Peyer's patch (tissue), 4 donors: ENCODE data around the gene EPOP. TPM values are rescaled to one million over a fixed set of nuclear protein-coding genes. Genes with fewer than 3 reads are reported as not detected.

ENCODE experiments used
- DNase-seq, 3 donors: peaks; one replicate each; pipeline ENCODE4 v3.0.0-alpha.2; 2017 to 2019
- H3K27ac ChIP-seq, 4 donors: fragments of 200-600 bp; sonication (generic); one replicate each; pipeline ENCODE4 v1.5.1; 2016 to 2019
- H3K27me3 ChIP-seq, 2 donors: fragments of 200-600 bp; sonication (generic); one replicate each; pipeline ENCODE4 v1.5.1; 2019
- H3K36me3 ChIP-seq, 3 donors: fragments of 200-600 bp; sonication (generic); one replicate each; pipeline ENCODE4 v1.5.1; 2016 to 2019
- H3K4me1 ChIP-seq, 4 donors: fragments of 200-600 bp; sonication (generic); one replicate each; pipeline ENCODE4 v1.5.1; 2016 to 2019
- H3K4me3 ChIP-seq, 4 donors: fragments of 200-600 bp; sonication (generic); 1 replicate in 3 of 4; 2 replicates in 1 of 4; pipeline ENCODE4 v1.5.1; 2016 to 2019; ENCODE audit warnings: mild to moderate bottlenecking in 1 of 4
- H3K9me3 ChIP-seq, 4 donors: fragments of 200-600 bp; sonication (generic); one replicate each; pipeline ENCODE4 v1.5.1; 2016 to 2019; ENCODE audit warnings: mild to moderate bottlenecking in 1 of 4
- CTCF ChIP-seq, 6 experiments: fragments of 450-650 bp in 4 of 6; fragments of 200-600 bp in 2 of 6; sonication (generic) in 1 of 6; IDR thresholded peaks; one replicate each; pipeline ENCODE4 v1.5.1; 2017 to 2019; ENCODE audit warnings: antibody characterized with exemption in 6 of 6, mild to moderate bottlenecking in 3 of 6, moderate library complexity in 1 of 6
- POLR2A ChIP-seq, 2 donors: fragments of 450-650 bp; IDR thresholded peaks; one replicate each; pipeline ENCODE4 v1.5.1; 2017; ENCODE audit warnings: antibody characterized with exemption in 2 of 2, mild to moderate bottlenecking in 2 of 2, moderate library complexity in 2 of 2
- total RNA-seq, 4 donors: library from RNA; depleted of rRNA; stranded (reverse); fragments of >200 nt; gene quantifications; one replicate each; pipeline ENCODE4 v1.1.0, GENCODE V29; 2016

The EPOP gene
- total RNA-seq, 4 donors from 2014 or later = 0.54 to 3.3 TPM; not detected in 2

GRCh38 chr17:38717139-38717745, 42.5 kb upstream of the EPOP start:
- H3K4me1 ChIP-seq = peaks cover 0 to 10% (median 0%) of the 10 kb centered on the region in 4 donors
- H3K36me3 ChIP-seq = peaks cover 0 to 95% (median 0%) of the 10 kb centered on the region in 3 donors
- H3K9me3 ChIP-seq = no peaks in the 10 kb centered on the region
- no peak for TF ChIP-seq CTCF (IDR thresholded peaks at IDR 0.05)
- TF ChIP-seq POLR2A (IDR thresholded peaks at IDR 0.05) = no peak
- H3K4me3 ChIP-seq = no peak overlapping the region
- H3K27me3 ChIP-seq = no peaks in the 10 kb centered on the region
- no peak overlapping the region for H3K27ac ChIP-seq
- no peak for DNase-seq

GRCh38 chr17:38716368-38717005, 41.7 kb upstream of the EPOP start:
- H3K36me3 ChIP-seq = peaks cover 0 to 95% (median 0%) of the 10 kb centered on the region in 3 donors
- no peaks in the 10 kb centered on the region for H3K27me3 ChIP-seq
- H3K9me3 ChIP-seq = no peaks in the 10 kb centered on the region
- no peak overlapping the region for H3K27ac ChIP-seq
- DNase-seq = no peak
- no peak overlapping the region for H3K4me3 ChIP-seq
- no peak for TF ChIP-seq CTCF (IDR thresholded peaks at IDR 0.05)
- TF ChIP-seq POLR2A (IDR thresholded peaks at IDR 0.05) = no peak
- H3K4me1 ChIP-seq = peaks cover 0 to 10% (median 0%) of the 10 kb centered on the region in 4 donors

- TF ChIP-seq CTCF (IDR thresholded peaks at IDR 0.05) (no peak), POLR2A (IDR thresholded peaks at IDR 0.05) (no peak)
- Histone ChIP-seq H3K27me3 (no peaks in the 10 kb centered on the region), H3K36me3 (peaks cover 0 to 94% (median 0%) of the 10 kb centered on the region in 3 donors), H3K4me1 (peaks cover 0 to 10% (median 0%) of the 10 kb centered on the region in 4 donors), H3K9me3 (no peaks in the 10 kb centered on the region), H3K4me3 (no peak overlapping the region), H3K27ac (no peak overlapping the region)
- no peak for DNase-seq
These were observed 40.6 kb upstream of the EPOP start for GRCh38 chr17:38715216-38715943.

GRCh38 chr17:38713456-38714075, 38.8 kb upstream of the EPOP start:
- H3K4me1 ChIP-seq = peaks cover 0 to 10% (median 0%) of the 10 kb centered on the region in 4 donors
- H3K4me3 ChIP-seq = no peak overlapping the region
- no peak for DNase-seq
- peaks cover 0 to 95% (median 0%) of the 10 kb centered on the region in 3 donors for H3K36me3 ChIP-seq
- no peak overlapping the region for H3K27ac ChIP-seq
- H3K27me3 ChIP-seq = no peaks in the 10 kb centered on the region
- TF ChIP-seq POLR2A (IDR thresholded peaks at IDR 0.05) (no peak), CTCF (IDR thresholded peaks at IDR 0.05) (no peak)
- H3K9me3 ChIP-seq = no peaks in the 10 kb centered on the region

- TF ChIP-seq POLR2A (IDR thresholded peaks at IDR 0.05) (no peak), CTCF (IDR thresholded peaks at IDR 0.05) (no peak)
- Histone ChIP-seq H3K36me3 (peaks cover 0 to 94% (median 0%) of the 10 kb centered on the region in 3 donors), H3K4me3 (no peak overlapping the region), H3K4me1 (peaks cover 0 to 9% (median 0%) of the 10 kb centered on the region in 4 donors), H3K27ac (no peak overlapping the region), H3K27me3 (no peaks in the 10 kb centered on the region), H3K9me3 (no peaks in the 10 kb centered on the region)
- DNase-seq = no peak
These were observed 37.8 kb upstream of the EPOP start for GRCh38 chr17:38712593-38712992.
